Body of pancreas (tissue), 4 donors: Measurements from ENCODE around the gene POU1F1.

Source experiments
- CTCF ChIP-seq, 7 experiments: fragments of 450-650 bp in 4 of 7; fragments of 200-600 bp in 3 of 7; sonication (generic) in 3 of 7; IDR thresholded peaks; one replicate each; pipeline ENCODE4 v1.5.1; 2016 to 2019; ENCODE audit warnings: antibody characterized with exemption in 7 of 7
- POLR2A ChIP-seq, 3 donors: fragments of 450-650 bp; IDR thresholded peaks; one replicate each; pipeline ENCODE4 v1.6.1; 2016; ENCODE audit warnings: antibody characterized with exemption in 3 of 3, mild to moderate bottlenecking in 2 of 3

DNA sequence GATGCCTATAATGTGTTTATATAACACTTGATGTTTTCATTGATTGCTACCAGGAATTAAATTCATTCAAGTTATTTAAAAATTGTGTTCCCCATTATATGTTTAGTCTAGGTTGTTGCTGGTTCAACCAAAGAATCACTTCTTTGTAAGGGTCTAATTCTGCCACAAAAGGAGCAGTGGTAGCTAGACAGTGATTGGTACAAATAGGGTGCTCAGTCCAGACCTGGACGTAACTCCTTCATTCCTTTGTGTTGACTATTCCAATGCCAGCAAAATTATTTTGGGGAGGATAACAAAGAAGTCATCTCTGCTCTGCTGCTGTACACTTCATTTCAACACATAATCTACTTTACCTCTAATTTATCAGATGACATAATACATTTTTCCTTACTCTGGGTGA, 48.1 kb downstream of the POU1F1 start:
- TF ChIP-seq POLR2A (IDR thresholded peaks at IDR 0.05), result no peak
- TF ChIP-seq CTCF (IDR thresholded peaks at IDR 0.05), result no peak
